Tibial nerve (tissue), 4 donors: ENCODE data around the gene KPTN.
"Not testable (repeated sequence)": the region's sequence is repeated elsewhere in the genome, so short reads cannot be mapped to it uniquely, and the experiment has no call there.

ENCODE experiments used
- EP300 ChIP-seq, 2 donors: sonication (generic); formaldehyde crosslinking; IDR thresholded peaks; one replicate each; pipeline ENCODE4 v1.6.1; 2017; ENCODE audit warnings: antibody characterized with exemption in 2 of 2, mild to moderate bottlenecking in 1 of 2
- TF ChIP-seq, protein P1 (sequence below), 5 experiments: fragments of 200-600 bp in 3 of 5; fragments of 450-650 bp in 2 of 5; sonication (generic) in 3 of 5; IDR thresholded peaks; one replicate each; pipeline ENCODE4 v1.5.1; 2016 to 2019; ENCODE audit warnings: antibody characterized with exemption in 5 of 5, mild to moderate bottlenecking in 3 of 5, moderate library complexity in 2 of 5

DNA sequence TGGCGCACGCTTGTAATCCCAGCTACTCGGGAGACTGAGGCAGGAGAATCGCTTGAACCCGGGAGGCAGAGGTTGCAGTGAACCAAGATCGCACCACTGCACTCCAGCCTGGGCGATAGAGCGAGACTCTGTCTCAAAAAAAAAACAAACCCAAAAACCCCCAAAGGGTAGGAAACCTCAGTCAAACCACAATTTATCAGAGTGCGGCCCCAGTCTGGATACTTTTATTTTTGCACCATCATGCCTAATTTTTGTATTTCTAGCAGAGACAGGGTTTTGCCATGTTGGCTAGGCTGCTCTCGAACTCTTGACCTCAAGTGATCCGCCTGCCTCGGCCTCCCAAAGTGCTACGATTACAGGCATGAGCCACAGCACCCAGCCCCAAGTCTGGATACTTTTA lies 2.2 kb upstream of the KPTN start:
- TF ChIP-seq EP300 (IDR thresholded peaks at IDR 0.05): not testable (repeated sequence)
- TF ChIP-seq, protein P1, sequence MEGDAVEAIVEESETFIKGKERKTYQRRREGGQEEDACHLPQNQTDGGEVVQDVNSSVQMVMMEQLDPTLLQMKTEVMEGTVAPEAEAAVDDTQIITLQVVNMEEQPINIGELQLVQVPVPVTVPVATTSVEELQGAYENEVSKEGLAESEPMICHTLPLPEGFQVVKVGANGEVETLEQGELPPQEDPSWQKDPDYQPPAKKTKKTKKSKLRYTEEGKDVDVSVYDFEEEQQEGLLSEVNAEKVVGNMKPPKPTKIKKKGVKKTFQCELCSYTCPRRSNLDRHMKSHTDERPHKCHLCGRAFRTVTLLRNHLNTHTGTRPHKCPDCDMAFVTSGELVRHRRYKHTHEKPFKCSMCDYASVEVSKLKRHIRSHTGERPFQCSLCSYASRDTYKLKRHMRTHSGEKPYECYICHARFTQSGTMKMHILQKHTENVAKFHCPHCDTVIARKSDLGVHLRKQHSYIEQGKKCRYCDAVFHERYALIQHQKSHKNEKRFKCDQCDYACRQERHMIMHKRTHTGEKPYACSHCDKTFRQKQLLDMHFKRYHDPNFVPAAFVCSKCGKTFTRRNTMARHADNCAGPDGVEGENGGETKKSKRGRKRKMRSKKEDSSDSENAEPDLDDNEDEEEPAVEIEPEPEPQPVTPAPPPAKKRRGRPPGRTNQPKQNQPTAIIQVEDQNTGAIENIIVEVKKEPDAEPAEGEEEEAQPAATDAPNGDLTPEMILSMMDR (IDR thresholded peaks at IDR 0.05): not testable (repeated sequence)
